GM18517 (cell line): ENCODE measurements around the gene MED14.

ENCODE experiments used
- ATAC-seq: cut with Tn5 transposase; IDR thresholded peaks from one replicate; pipeline ENCODE4 v1.9.1; 2021; ENCODE audit warnings: mild to moderate bottlenecking, moderate library complexity; ENCODE audit not compliant: unreplicated experiment

Gene MED14

GRCh38 chrX:40663880-40664630 is 71.3 kb downstream of the MED14 start:
- ATAC-seq, result no peak

- no peak for ATAC-seq
Observed at GRCh38 chrX:40663078-40663740, 72.1 kb downstream of the MED14 start.

- no peak for ATAC-seq
Observed at GRCh38 chrX:40661489-40661888, 73.9 kb downstream of the MED14 start.

GRCh38 chrX:40660381-40660780 is 75.0 kb downstream of the MED14 start:
- ATAC-seq, result no peak

- ATAC-seq, result no peak
Observed at GRCh38 chrX:40653535-40653934, 81.8 kb downstream of the MED14 start.

GRCh38 chrX:40652664-40653063 is 82.7 kb downstream of the MED14 start:
- ATAC-seq, result no peak

- ATAC-seq, result no peak
Observed at GRCh38 chrX:40651620-40652223, 83.6 kb downstream of the MED14 start.

GRCh38 chrX:40647307-40648197 is 87.8 kb downstream of the MED14 start, which contains the start of gene CXorf38:
Gene CXorf38 (minus strand): TSS chrX:40647561. CDS start chrX:40647520, 41 bp downstream.
- peak; percentile 75 for ATAC-seq

- ATAC-seq, result peak; percentile 8
Observed at GRCh38 chrX:40646489-40647306, 88.6 kb downstream of the MED14 start.

GRCh38 chrX:40644821-40645358 is 90.5 kb downstream of the MED14 start:
- peak; percentile 38 for ATAC-seq

- ATAC-seq, result no peak
Observed at GRCh38 chrX:40644176-40644575, 91.2 kb downstream of the MED14 start.

GRCh38 chrX:40637687-40638086 is 97.7 kb downstream of the MED14 start:
- no peak for ATAC-seq

GRCh38 chrX:40632199-40632598 is 103.1 kb downstream of the MED14 start:
- ATAC-seq, result no peak

- ATAC-seq, result no peak
Observed at GRCh38 chrX:40628506-40628905, 106.8 kb downstream of the MED14 start.

GRCh38 chrX:40625294-40625693 is 110.0 kb downstream of the MED14 start:
- no peak for ATAC-seq

- no peak for ATAC-seq
Observed at GRCh38 chrX:40623665-40624064, 111.7 kb downstream of the MED14 start.

GRCh38 chrX:40623139-40623536 is 112.2 kb downstream of the MED14 start, which contains the start of gene MPC1L:
Gene MPC1L (plus strand): TSS chrX:40623428. CDS start chrX:40623566, 138 bp downstream.
- ATAC-seq, result no peak

GRCh38 chrX:40622479-40623138 is 112.7 kb downstream of the MED14 start:
- ATAC-seq, result no peak

- no peak for ATAC-seq
Observed at GRCh38 chrX:40617566-40617965, 117.8 kb downstream of the MED14 start.
